NT2/D1 (cell line): ENCODE results near the gene FEZF1.

Experiments
- YY1 ChIP-seq: IDR thresholded peaks from 2 replicates; pipeline ENCODE4 v1.6.1; 2011; ENCODE audit not compliant: insufficient read length, insufficient read depth
- ZNF274 ChIP-seq: IDR thresholded peaks from 2 replicates; pipeline ENCODE4 v1.6.1; 2011; ENCODE audit warnings: mild to moderate bottlenecking, low read depth, low read length

DNA sequence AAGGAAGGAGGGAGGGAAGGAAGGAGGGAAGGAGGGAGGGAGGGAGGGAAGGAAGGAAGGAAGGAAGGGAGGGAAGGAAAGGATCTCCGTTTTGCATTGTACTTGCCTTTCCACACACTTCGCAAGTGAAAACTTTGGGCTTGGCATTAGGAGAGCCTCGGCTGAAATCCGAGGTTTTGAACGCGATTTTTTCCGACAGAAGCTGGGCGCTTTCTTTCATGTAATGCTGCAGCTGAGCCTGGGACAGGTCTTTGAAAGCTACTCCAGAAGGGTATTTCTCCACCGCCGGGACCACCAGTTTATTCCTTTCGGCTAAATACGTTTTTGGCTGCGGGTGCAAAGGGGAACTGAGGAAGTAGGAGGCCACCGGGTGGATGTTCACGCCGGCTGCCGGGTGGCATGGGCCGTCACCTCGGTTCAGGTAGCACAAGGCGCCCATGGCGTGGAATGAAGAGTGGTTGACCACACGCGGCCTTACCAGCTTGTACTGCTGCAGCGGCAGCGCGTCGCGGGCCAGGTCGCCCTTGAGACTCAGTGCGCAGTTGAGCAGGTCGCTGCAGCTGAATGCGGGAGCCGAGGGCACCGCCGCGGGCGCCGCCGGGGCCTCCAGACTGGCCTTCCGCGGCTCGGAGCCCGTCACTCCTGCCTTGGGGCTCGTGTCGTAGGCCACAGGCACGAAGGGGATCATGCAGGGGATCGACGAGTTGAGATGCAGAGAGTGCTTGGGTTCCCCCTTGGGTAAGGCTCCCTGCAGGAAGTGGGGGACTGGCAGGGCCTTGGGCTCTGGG lies 825 bp downstream of the FEZF1 start:
- TF ChIP-seq YY1 = no peak
- TF ChIP-seq ZNF274 = no peak
